Colon (tissue), 2 donors: ENCODE results near the gene FMN1.

Experiments used
- FAIRE-seq: peaks from 2 replicates; lab custom pipeline; 2012; peaks lifted over from hg19 to GRCh38; lab: Jason Lieb, UNC
- donor health status: control.
- donor health status: control.

Gene FMN1

GRCh38 chr15:33155691-33156420, 38.7 kb downstream of the FMN1 start:
- no peak for FAIRE-seq

GRCh38 chr15:33154351-33155166, 40.0 kb downstream of the FMN1 start:
- FAIRE-seq, result no peak

DNA sequence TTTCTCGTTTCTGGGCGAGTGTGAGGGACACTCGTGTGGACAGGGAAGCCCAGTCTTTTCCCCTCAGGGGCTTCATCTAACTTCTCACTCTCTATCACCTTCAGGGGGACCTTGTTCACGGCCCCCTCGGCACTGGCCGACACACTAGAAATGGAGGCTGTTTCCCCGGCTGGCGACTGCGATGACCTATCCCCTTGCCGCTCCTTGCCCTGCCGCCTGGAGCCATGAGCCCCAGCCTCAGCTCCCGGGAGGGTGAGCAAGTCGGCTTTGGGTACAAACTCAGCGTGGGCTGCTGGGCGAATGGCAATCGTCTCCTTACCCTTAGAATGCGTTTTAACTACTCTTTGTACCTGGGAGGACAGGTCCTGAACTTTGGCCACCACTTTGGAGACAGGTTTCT, 41.0 kb downstream of the FMN1 start:
- no peak for FAIRE-seq

DNA sequence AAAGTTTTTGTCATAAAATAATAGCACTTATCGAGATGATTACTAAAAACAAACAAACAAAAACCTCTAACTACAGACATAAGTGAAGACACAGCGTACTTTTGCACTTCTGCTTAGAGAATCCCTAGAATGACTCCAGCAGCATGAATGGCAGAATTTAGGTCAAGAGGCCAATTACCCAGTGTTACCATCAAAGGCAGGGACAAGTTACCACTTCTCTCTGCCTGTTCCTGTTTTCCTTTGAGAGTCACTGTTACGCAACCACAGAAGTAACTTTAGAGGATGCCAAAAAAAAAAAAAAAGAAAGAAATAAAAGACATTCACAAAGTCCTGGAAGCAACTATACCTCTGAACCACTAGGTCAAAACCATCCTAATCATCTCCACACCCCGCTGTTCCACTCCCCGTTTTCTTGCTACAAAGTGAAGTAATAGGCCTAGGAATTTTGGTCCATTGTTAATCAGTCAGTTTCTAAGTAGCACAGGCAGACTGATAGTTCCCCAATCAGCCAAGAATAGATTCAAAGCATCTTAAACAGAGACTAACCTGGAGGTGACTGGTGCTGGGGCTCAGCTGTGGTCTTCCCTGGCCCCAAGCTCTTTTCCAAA, 41.9 kb downstream of the FMN1 start:
- FAIRE-seq, result no peak

- no peak for FAIRE-seq
Observed at GRCh38 chr15:33150971-33151370, 43.5 kb downstream of the FMN1 start.

- FAIRE-seq, result no peak
Observed at GRCh38 chr15:33150431-33150941, 44.0 kb downstream of the FMN1 start.

- FAIRE-seq, result no peak
Observed at GRCh38 chr15:33149919-33150318, 44.6 kb downstream of the FMN1 start.

DNA sequence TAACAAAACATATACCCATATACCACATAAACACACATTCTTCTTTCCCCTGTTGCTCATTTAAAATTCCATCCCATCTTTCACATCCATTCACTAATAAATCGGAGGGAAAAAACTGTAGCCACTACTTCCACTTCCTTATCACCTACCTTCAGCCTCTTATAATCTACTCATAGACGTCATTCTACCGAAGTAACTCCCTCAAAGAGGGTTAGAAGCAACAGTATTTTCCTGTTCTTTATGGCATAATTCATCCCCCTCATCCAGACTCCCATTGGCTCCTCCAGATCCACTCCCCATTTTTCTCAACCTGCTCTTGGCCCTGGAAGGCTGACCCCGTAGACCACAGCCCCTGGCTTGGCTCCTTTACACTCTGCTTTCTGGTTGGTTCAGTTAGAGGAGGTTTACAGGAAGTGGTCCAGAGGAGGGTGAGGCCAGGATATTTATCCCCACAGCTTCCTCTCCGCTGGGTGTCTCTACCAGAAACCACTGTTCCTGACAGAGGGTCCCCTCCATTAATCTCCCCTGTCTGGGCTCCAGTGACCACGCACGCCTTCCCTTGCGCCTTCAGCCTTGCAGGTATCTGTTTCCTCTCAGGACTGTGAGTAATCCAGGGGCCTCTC, 46.3 kb downstream of the FMN1 start:
- no peak for FAIRE-seq

- no peak for FAIRE-seq
Observed at GRCh38 chr15:33146051-33146450, 48.5 kb downstream of the FMN1 start.

GRCh38 chr15:33145447-33145846, 49.1 kb downstream of the FMN1 start:
- FAIRE-seq, result no peak

DNA sequence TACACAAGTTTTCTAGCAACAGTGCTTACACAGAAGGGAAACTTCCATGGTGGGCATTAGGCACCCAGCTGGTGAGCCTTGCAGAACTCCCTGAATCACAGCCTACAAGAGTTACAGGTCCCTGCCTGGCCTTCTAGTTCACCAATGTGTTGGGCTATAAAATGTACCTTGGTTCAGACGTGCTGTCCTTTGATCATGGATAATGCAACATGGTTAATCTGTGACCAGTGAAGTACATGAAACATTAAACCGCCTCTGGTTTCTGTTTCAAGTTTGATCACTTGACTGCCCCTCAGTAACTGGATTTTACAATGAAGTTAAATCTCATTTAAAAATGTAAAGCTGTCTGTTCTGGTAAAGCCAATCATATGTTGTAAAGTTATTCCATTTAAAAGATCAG, 51.8 kb downstream of the FMN1 start:
- peak; percentile 10 for FAIRE-seq

GRCh38 chr15:33138000-33138399, 56.5 kb downstream of the FMN1 start:
- no peak for FAIRE-seq

DNA sequence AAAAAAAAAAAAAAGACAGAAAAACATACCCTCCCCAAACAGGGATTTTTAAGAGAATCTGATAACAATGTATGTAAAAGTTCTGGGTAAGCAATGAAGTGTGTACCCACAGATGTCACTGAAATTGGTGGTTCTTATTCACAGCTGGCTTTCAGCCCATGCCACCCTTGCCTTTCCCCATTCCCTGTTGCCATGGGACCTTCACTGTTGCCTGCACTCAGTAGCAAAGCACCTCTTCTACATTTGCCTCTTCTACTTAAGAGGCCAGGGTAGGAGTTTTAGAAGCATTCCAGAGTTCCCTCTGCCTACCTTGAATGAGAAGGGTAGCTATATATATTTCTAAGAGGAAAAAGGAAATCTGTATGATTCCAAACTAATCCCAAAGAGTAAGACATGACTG, 57.4 kb downstream of the FMN1 start:
- no peak for FAIRE-seq

- no peak for FAIRE-seq
Observed at GRCh38 chr15:33136353-33136752, 58.2 kb downstream of the FMN1 start.

DNA sequence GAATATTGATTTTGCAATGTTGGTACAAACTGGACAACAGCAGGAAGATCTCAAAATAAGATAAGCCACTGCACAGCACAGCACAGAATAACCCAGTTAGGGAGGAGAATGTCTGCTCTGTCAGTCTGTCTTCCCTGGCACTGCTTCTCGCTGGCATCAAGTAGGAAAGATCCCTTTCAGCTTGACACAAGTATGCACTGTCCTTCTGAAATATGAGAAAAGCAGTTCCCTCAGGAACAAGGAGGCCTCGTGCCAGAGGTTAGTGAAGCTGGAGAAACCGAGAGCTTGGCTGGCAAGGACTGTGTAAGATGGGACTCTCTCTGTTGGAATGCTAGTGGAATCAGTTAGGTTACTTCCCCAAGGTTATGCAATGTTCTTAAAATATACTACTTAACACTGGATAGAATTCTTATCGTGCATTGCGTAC, 59.1 kb downstream of the FMN1 start:
- FAIRE-seq, result no peak

DNA sequence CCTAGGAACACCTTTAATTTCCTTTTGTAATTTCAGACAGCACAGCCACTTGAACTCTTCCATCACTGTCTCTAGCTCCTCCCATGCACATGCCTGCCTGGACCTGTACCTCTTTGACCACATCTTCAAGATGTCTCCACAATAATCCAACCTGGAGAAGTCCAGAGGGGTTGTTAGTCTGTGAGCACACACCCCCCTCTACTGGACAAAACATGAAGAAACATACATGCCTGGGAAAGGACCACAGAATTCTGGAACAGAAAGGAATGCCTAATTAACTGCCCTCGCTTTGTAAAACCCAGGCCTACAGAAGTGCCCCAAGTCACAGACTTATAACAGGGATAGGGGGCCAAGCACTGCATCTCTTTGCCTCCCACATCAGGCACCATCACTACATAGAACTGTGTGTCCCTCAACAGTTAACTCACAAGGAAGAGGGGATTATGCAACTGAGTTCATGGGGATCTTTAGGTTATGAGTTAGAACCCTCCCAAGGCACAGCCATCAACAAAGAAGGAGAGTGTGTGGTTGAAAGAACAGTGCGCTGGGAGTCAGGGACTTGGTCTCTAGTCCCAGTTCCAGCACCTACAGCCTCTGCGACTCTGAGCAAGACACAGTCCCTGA, 61.7 kb downstream of the FMN1 start:
- no peak for FAIRE-seq

DNA sequence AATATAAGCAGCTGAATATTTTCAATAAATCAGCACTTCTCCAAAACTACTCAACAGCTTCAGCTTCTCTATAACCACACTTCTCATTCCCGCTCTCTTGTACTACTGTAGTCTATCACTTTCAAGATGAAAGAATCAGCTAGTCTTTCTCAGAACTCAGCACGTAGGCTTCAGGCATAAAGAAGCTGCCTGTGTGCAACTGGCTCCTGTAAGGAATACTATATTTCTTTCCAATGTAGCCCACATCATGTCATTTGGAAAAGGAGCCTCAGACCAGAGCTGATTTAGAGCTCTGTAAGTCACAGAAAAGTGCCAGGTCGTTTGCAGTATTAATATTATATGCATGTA, 62.3 kb downstream of the FMN1 start:
- FAIRE-seq, result no peak

DNA sequence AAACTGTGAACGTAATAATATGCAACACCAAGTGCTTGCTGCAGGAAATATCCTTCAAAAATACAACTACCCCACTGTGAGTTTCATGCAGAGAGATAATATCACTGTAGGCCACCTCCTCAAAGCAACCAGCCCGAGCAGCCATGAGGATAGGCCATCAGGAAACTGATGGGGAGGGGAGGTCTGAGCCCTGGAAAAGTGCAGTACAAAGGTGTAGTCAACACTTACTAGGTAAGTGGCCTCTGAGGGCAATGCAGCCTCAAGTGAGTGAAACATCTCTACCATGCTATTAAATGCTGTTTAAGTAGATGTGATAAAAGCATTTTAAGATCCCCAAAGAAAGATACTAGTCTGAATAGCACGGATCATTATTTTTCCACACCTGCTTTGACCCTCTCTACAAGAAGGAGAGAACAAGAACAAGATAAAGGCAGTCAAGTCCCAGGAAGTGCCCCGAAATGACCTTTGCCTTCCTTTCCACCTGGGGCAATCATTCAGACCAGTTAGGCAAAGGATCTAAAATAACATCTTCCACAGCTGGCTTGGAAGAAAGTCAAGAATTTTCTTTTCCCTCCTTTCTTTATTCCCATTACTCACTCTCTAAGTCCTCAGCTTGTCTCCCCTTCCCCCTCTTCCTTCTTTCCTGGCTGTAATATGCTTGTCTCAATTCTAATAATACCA, 62.8 kb downstream of the FMN1 start:
- FAIRE-seq, result no peak

DNA sequence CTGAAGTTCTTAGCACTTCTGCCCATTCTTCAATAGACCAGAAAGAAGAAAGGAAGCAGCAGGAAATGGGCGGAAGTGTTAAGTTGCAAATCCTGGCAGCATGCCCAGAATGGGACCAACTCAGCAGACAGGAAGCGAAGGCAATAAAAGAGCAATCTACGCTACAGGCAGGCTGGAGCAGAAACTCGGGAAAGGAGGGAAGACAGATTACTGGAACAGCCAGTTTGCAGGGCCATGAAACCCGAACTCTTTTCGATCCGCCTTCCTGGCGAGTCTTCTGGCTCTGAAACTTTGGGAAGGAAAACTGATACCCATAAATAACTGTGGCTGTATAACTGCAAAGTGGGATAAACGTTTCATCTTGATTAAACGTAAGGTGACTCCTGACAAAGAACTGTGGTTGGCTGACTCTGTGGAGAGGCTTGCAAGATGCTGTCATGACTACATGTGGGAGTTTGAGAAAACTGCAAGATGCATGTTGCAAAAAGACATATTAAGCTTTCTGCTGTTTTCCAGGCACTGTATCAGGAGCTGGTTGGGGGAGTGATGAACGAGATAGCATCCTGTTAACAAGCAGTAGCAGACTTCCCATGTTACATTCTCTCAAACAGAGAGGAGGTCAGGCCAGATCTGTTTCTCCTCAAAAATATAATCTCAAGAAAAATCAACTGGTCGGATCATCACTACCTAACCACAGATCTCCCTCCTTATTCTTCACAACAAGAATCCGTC, 67.8 kb downstream of the FMN1 start:
- no peak for FAIRE-seq

- no peak for FAIRE-seq
Observed at GRCh38 chr15:33125894-33126537, 68.5 kb downstream of the FMN1 start.
